GM12878 (cell line): Measurements from ENCODE around the gene MTFMT. TPM values are rescaled to one million over a fixed set of nuclear protein-coding genes. Genes with fewer than 3 reads are reported as not detected.

Experiments
- ATAC-seq: fragments of 200-7000 bp; cut with Tn5 transposase; 3 replicates; pipeline ENCODE4 v1.9.1; 2020; ENCODE audit warnings: mild to moderate bottlenecking, moderate library complexity
- BruUV-seq: library from RNA; stranded (reverse); fragments of 400-500 nt; replicated peaks from 2 replicates; lab custom pipeline; 2021; lab: Mats Ljungman, UMichigan
- CTCF ChIA-PET: fragments of 300-600 bp; sonication (Branson Sonifier 250); formaldehyde crosslinking; extraction: SDS; loops from one replicate; lab custom pipeline; 2021; ENCODE audit warnings: inconsistent platforms; lab: Yijun Ruan, JAX
- POLR2A ChIA-PET: fragments of 350-600 bp; formaldehyde crosslinking; extraction: SDS; loops from one replicate; lab custom pipeline; 2021; ENCODE audit warnings: inconsistent platforms; lab: Charles Lee
- RAD21 ChIA-PET: fragments of 300-600 bp; sonication (Branson Sonifier 250); formaldehyde crosslinking; loops from one replicate; lab custom pipeline; 2023; ENCODE audit warnings: antibody characterized with exemption; ENCODE audit not compliant: unreplicated experiment; lab: Charles Lee
- SMC1A ChIA-PET: fragments of 300-600 bp; sonication (Branson Sonifier 250); formaldehyde crosslinking; loops from one replicate; lab custom pipeline; 2023; ENCODE audit not compliant: unreplicated experiment, uncharacterized antibody; lab: Charles Lee
- DNase-seq: peaks from one replicate; pipeline ENCODE4 v3.0.0-alpha.2; 2011; ENCODE audit warnings: low read depth, low spot score
- FAIRE-seq: peaks from 3 replicates; lab custom pipeline; 2011; peaks lifted over from hg19 to GRCh38; lab: Jason Lieb, UNC
- H2AFZ ChIP-seq: 2 replicates; pipeline ENCODE4 v1.6.0; 2011; ENCODE audit warnings: low read depth, low read length, control low read depth; ENCODE audit not compliant: control insufficient read depth
- H3K27ac ChIP-seq: 2 replicates; pipeline ENCODE4 v1.5.1; 2011; ENCODE audit warnings: control low read depth; ENCODE audit not compliant: control insufficient read depth, insufficient read depth
- H3K27me3 ChIP-seq, 2 experiments: replicated peaks in 1 of 2; 2 replicates each; pipeline versions ENCODE4 v1.6.0 to v1.6.1; 2011; ENCODE audit warnings: low read length in 1 of 2; ENCODE audit not compliant: control insufficient read depth in 2 of 2, insufficient read depth in 2 of 2
- H3K36me3 ChIP-seq, 2 experiments: 2 replicates each; pipeline ENCODE4 v1.5.1; 2011; ENCODE audit warnings: low read length in 1 of 2; ENCODE audit not compliant: control insufficient read depth in 2 of 2, insufficient read depth in 2 of 2
- H3K4me1 ChIP-seq: 2 replicates; pipeline ENCODE4 v1.6.1; 2011; ENCODE audit warnings: mild to moderate bottlenecking, low read length, moderate library complexity, mixed read lengths; ENCODE audit not compliant: control insufficient read depth, insufficient read depth
- H3K4me2 ChIP-seq: 2 replicates; pipeline ENCODE4 v1.6.0; 2011; ENCODE audit warnings: control low read depth; ENCODE audit not compliant: control insufficient read depth, insufficient read depth
- H3K4me3 ChIP-seq: fragments of 200-600 bp; sonication (generic); 2 replicates; pipeline ENCODE4 v1.5.1; 2016
- H3K79me2 ChIP-seq: 2 replicates; pipeline ENCODE4 v1.6.0; 2011; ENCODE audit warnings: low read length; ENCODE audit not compliant: control insufficient read depth, insufficient read depth
- H3K9ac ChIP-seq: 2 replicates; pipeline ENCODE4 v1.8.0; 2011; ENCODE audit warnings: low read length, control low read depth, mixed read lengths; ENCODE audit not compliant: control insufficient read depth, insufficient read depth
- H3K9me3 ChIP-seq: replicated peaks from 3 replicates; pipeline ENCODE4 v1.5.1; 2011; ENCODE audit warnings: mild to moderate bottlenecking, low read length; ENCODE audit not compliant: control insufficient read depth, insufficient read depth
- H4K20me1 ChIP-seq: 2 replicates; pipeline ENCODE4 v1.6.0; 2011; ENCODE audit not compliant: control insufficient read depth, insufficient read depth
- PAX5 ChIP-seq: IDR thresholded peaks from 2 replicates; pipeline ENCODE4 v1.6.1; 2011; ENCODE audit warnings: low read depth, low read length, borderline replicate concordance
- PML ChIP-seq: IDR thresholded peaks from 2 replicates; pipeline ENCODE4 v1.6.1; 2012; ENCODE audit warnings: low read length, inconsistent platforms
- RELA ChIP-seq: fragments of 450-650 bp; IDR thresholded peaks from 2 replicates; pipeline ENCODE4 v1.8.0; 2014; ENCODE audit warnings: borderline replicate concordance; ENCODE audit not compliant: partially characterized antibody
- WRNIP1 ChIP-seq: IDR thresholded peaks from 2 replicates; pipeline ENCODE4 v1.6.1; 2011; ENCODE audit warnings: low read depth, low read length, improper control_type of control experiment, borderline replicate concordance
- ZNF24 ChIP-seq: fragments of 450-650 bp; IDR thresholded peaks from 2 replicates; pipeline ENCODE4 v1.6.1; 2017; ENCODE audit warnings: antibody characterized with exemption, mild to moderate bottlenecking
- WGBS: methylation state at CpG from one replicate; pipeline ENCODE4 v1.1.6; 2016; ENCODE audit warnings: low lambda C conversion rate; ENCODE audit not compliant: insufficient replicate concordance, insufficient coverage; ENCODE audit errors: missing lambda C conversion rate; 5-methylcytosine and 5-hydroxymethylcytosine counted together
- in situ Hi-C: fragments of 300-500 bp; cut with MboI; formaldehyde crosslinking; loops from 9 replicates; pipeline ENCODE4 v1.14.3; 2018; ENCODE audit warnings: mixed read lengths
- intact Hi-C: fragments of 100-400 bp; cut with micrococcal nuclease; formaldehyde crosslinking; loops from one replicate; pipeline ENCODE4 v1.14.2; 2022; ENCODE audit not compliant: unreplicated experiment
- polyA plus RNA-seq, 11 experiments: library from polyadenylated mRNA; depleted of rRNA in 4 of 11; unstranded in 6 of 11; stranded (reverse) in 5 of 11; fragments of >200 nt; fragmentation: Nextera tagmentation in 4 of 11; fragmentation: Illumina TruSeq in 1 of 11; extraction: Ambion mirVana in 4 of 11; extraction: Trizol in 1 of 11; gene quantifications; 1 replicate in 1 of 11; 2 replicates in 10 of 11; pipeline versions ENCODE4 v1.2.1 to v1.2.3, GENCODE V29; 2011 to 2016; ENCODE audit warnings: inconsistent platforms in 2 of 11, missing spikeins in 2 of 11, low read depth in 1 of 11
- total RNA-seq, 4 experiments: library from RNA; depleted of rRNA in 3 of 4; stranded (reverse); fragments of >200 nt in 3 of 4; fragmentation: Illumina TruSeq in 1 of 4; extraction: Trizol in 1 of 4; gene quantifications; 2 replicates each; pipeline versions ENCODE4 v1.2.1 to v1.2.3, GENCODE V29; 2013 to 2021
- TF ChIP-seq, protein P1 (sequence below): fragments of 450-650 bp; IDR thresholded peaks from 2 replicates; pipeline ENCODE4 v1.6.1; 2017; ENCODE audit warnings: mild to moderate bottlenecking
- TF ChIP-seq, protein P2 (sequence below): fragments of 450-650 bp; IDR thresholded peaks from 2 replicates; pipeline ENCODE4 v1.6.1; 2014; ENCODE audit warnings: mild to moderate bottlenecking
- TF ChIP-seq, protein P3 (sequence below): fragments of 450-650 bp; formaldehyde crosslinking; IDR thresholded peaks from 2 replicates; pipeline ENCODE4 v1.4.0; 2020; ENCODE audit warnings: mild to moderate bottlenecking, moderate library complexity

MTFMT gene
- total and polyA plus RNA-seq, 10 of the 15 experiments (the other 5 are each of a cell fraction or from before 2014, with no cell fraction given): 1.7 to 29.8 (median 17.4) TPM

DNA sequence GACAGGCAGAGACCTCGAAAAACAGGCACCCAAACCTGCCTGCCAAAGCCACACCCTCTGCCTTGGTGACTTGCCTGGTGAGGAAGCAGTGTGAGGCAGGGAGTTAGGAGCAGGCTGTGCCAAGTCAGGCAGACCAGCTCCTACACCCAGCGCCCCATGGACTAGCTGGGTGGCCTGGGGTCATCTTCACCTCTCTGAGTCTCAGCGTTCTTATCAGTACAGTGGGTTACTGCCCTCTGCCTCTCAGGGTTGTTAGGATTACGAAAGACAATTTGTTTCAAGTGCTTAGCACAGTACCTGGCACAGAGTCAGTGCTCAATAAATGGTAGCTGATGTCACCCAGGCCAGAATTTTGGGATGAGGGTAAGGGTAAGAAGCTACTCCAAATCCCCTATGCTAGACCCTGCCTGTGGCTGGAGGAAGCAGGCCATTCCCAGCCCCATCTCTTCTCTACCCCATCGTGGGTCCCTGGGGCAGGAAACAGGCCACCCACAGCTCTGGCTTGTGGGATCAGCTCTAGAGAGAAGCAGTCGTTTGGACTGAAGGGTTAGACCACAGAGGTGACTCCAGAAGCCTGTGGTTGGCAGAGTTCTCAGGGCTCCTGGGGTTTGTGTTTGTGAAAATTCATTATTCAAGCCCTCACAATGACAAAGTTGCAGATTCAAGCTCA lies 25.9 kb upstream of the MTFMT start (continued):
- TF ChIP-seq RELA: no peak
- TF ChIP-seq, protein P1, sequence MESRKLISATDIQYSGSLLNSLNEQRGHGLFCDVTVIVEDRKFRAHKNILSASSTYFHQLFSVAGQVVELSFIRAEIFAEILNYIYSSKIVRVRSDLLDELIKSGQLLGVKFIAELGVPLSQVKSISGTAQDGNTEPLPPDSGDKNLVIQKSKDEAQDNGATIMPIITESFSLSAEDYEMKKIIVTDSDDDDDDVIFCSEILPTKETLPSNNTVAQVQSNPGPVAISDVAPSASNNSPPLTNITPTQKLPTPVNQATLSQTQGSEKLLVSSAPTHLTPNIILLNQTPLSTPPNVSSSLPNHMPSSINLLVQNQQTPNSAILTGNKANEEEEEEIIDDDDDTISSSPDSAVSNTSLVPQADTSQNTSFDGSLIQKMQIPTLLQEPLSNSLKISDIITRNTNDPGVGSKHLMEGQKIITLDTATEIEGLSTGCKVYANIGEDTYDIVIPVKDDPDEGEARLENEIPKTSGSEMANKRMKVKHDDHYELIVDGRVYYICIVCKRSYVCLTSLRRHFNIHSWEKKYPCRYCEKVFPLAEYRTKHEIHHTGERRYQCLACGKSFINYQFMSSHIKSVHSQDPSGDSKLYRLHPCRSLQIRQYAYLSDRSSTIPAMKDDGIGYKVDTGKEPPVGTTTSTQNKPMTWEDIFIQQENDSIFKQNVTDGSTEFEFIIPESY: no peak
- TF ChIP-seq, protein P2, sequence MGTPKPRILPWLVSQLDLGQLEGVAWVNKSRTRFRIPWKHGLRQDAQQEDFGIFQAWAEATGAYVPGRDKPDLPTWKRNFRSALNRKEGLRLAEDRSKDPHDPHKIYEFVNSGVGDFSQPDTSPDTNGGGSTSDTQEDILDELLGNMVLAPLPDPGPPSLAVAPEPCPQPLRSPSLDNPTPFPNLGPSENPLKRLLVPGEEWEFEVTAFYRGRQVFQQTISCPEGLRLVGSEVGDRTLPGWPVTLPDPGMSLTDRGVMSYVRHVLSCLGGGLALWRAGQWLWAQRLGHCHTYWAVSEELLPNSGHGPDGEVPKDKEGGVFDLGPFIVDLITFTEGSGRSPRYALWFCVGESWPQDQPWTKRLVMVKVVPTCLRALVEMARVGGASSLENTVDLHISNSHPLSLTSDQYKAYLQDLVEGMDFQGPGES: no peak
- TF ChIP-seq PAX5: no peak

DNA sequence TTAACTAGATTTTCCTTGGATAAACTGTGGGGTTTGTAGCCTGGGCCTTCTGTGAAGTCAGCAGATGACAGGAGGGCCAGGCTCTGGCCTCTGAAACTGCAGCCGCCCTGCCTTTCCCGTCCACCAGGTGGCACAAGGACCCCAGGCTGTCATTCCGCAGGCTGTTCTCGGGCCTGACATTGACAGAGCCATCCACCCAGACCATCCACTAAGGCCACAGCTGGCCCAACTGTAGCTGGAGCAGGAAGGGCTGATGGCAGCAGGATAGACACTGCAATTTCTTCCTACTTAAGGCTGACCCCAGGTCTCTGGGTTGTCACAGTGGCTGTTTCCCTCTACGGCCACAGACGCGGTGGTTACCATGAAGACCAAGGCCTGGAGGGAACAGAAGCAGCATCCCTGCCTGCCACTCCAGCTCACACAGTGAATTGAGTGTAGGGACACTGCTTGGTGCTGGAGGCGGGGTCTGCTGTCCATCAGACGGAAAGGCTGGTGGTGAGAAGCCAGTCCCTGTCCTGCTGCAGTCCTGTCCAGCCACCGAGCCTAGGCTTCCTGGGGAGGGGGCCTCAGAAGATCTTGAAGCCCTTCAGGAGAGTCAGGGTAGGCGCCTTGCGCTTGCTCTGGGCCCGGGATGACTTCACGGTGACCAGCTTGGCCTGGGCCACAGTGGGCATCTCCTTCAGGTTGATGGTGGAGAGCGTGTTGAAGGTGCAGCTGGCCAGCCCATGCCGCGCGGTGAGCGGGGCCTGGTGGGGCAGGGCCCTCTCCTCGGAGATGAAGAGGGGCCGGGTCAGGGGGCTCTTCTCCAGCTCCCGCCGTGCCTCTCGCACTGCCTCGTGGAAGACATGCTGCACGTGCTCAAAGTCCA lies 25.1 kb upstream of the MTFMT start:
- Histone ChIP-seq H3K27me3 (no peaks in the 10 kb centered on the region), H3K4me3 (no peak overlapping the region), H2AFZ (no peak overlapping the region), H3K36me3 (no peaks in the 10 kb centered on the region), H3K4me2 (no peak overlapping the region), H3K4me1 (peaks cover 6% of the 10 kb centered on the region), H4K20me1 (no peaks in the 10 kb centered on the region), H3K9me3 (no peaks in the 10 kb centered on the region), H3K79me2 (no peaks in the 10 kb centered on the region), H3K27ac (no peak overlapping the region), H3K9ac (no peak overlapping the region)
- 57% methylated on average over 26 of the region's 26 CpGs for WGBS
- in situ Hi-C loops (no loop called here), intact Hi-C loops (loop anchor here (1.0 to 5.0 kb wide), 4 partner anchors 24 to 242 kb away; partner anchors contain the start of gene RNU5A-1)
- DNase-seq: no peak
- peak; percentile 73 for FAIRE-seq
- ChIA-PET POLR2A (interaction anchor here (0.5 to 1.7 kb wide), 2 partner anchors 11 to 232 kb away, joined by 4 to 6 read pairs; partner anchors contain the start of gene PARP16), CTCF (interaction anchor here (0.9 to 4.1 kb wide), 17 partner anchors 8 to 245 kb away, joined by 3 to 38 read pairs (median 4); partner anchors contain the start of gene UBAP1L), RAD21 (interaction anchor here (0.7 to 3.5 kb wide), 6 partner anchors 11 to 87 kb away, joined by 3 to 15 read pairs (median 4); no protein-coding TSS in a partner anchor), SMC1A (interaction anchor here (0.5 to 2.7 kb wide), 10 partner anchors 8 to 245 kb away, joined by 3 to 11 read pairs (median 4); no protein-coding TSS in a partner anchor)
- peak; percentile 82 for ATAC-seq
- no TSS peak for BruUV-seq
- no peak for TF ChIP-seq ZNF24
- no peak for TF ChIP-seq PML
- TF ChIP-seq, protein P3, sequence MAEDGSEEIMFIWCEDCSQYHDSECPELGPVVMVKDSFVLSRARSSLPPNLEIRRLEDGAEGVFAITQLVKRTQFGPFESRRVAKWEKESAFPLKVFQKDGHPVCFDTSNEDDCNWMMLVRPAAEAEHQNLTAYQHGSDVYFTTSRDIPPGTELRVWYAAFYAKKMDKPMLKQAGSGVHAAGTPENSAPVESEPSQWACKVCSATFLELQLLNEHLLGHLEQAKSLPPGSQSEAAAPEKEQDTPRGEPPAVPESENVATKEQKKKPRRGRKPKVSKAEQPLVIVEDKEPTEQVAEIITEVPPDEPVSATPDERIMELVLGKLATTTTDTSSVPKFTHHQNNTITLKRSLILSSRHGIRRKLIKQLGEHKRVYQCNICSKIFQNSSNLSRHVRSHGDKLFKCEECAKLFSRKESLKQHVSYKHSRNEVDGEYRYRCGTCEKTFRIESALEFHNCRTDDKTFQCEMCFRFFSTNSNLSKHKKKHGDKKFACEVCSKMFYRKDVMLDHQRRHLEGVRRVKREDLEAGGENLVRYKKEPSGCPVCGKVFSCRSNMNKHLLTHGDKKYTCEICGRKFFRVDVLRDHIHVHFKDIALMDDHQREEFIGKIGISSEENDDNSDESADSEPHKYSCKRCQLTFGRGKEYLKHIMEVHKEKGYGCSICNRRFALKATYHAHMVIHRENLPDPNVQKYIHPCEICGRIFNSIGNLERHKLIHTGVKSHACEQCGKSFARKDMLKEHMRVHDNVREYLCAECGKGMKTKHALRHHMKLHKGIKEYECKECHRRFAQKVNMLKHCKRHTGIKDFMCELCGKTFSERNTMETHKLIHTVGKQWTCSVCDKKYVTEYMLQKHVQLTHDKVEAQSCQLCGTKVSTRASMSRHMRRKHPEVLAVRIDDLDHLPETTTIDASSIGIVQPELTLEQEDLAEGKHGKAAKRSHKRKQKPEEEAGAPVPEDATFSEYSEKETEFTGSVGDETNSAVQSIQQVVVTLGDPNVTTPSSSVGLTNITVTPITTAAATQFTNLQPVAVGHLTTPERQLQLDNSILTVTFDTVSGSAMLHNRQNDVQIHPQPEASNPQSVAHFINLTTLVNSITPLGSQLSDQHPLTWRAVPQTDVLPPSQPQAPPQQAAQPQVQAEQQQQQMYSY (CRISPR knock-in tag): no peak
- TF ChIP-seq WRNIP1: no peak
